HL-60 (cell line): ENCODE measurements around the gene PCGF6.

Source experiments
- DNase-seq, 2 experiments: peaks; one replicate each; pipeline ENCODE4 v3.0.0-alpha.2; 2010 to 2020; ENCODE audit warnings: low read depth in 1 of 2, low spot score in 1 of 2
- H3K27ac ChIP-seq: fragments of 250-450 bp; sonication (Bioruptor Pico); replicated peaks from 2 replicates; pipeline ENCODE4 v1.5.1; 2020; ENCODE audit warnings: mild to moderate bottlenecking, moderate library complexity
- H3K27me3 ChIP-seq: fragments of 250-450 bp; sonication (Bioruptor Pico); 2 replicates; pipeline ENCODE4 v1.5.1; 2021; ENCODE audit warnings: mild to moderate bottlenecking, moderate library complexity; ENCODE audit not compliant: insufficient read depth, poor library complexity, severe bottlenecking
- H3K4me3 ChIP-seq: replicated peaks from 2 replicates; pipeline ENCODE4 v1.5.1; 2011; ENCODE audit warnings: mild to moderate bottlenecking, control low read depth, low read length; ENCODE audit not compliant: insufficient read depth
- GABPA ChIP-seq: IDR thresholded peaks from 2 replicates; pipeline ENCODE4 v1.6.1; 2012; ENCODE audit warnings: low read depth
- POLR2AphosphoS5 ChIP-seq: IDR thresholded peaks from 2 replicates; pipeline ENCODE4 v1.6.1; 2012; ENCODE audit warnings: low read depth
- REST ChIP-seq: IDR thresholded peaks from 2 replicates; pipeline ENCODE4 v1.6.1; 2012; ENCODE audit warnings: low read depth; ENCODE audit not compliant: insufficient replicate concordance
- SPI1 ChIP-seq: IDR thresholded peaks from 2 replicates; pipeline ENCODE4 v1.6.1; 2012; ENCODE audit warnings: low read depth, mild to moderate bottlenecking, borderline replicate concordance
- TF ChIP-seq, protein P1 (sequence below): IDR thresholded peaks from one replicate; pipeline ENCODE4 v1.5.1; 2011; ENCODE audit warnings: low read length, control low read depth, inconsistent platforms; ENCODE audit not compliant: insufficient read depth

The PCGF6 gene

GRCh38 chr10:103278862-103279298, 72.1 kb downstream of the PCGF6 start:
- DNase-seq: peak in 1 of 2 experiments; percentile 18
- Histone ChIP-seq H3K4me3 (no peak overlapping the region), H3K27me3 (peaks cover 33% of the 10 kb centered on the region), H3K27ac (no peak overlapping the region)
- TF ChIP-seq REST: peak; percentile 99
- TF ChIP-seq, protein P1, sequence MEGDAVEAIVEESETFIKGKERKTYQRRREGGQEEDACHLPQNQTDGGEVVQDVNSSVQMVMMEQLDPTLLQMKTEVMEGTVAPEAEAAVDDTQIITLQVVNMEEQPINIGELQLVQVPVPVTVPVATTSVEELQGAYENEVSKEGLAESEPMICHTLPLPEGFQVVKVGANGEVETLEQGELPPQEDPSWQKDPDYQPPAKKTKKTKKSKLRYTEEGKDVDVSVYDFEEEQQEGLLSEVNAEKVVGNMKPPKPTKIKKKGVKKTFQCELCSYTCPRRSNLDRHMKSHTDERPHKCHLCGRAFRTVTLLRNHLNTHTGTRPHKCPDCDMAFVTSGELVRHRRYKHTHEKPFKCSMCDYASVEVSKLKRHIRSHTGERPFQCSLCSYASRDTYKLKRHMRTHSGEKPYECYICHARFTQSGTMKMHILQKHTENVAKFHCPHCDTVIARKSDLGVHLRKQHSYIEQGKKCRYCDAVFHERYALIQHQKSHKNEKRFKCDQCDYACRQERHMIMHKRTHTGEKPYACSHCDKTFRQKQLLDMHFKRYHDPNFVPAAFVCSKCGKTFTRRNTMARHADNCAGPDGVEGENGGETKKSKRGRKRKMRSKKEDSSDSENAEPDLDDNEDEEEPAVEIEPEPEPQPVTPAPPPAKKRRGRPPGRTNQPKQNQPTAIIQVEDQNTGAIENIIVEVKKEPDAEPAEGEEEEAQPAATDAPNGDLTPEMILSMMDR: no peak

DNA sequence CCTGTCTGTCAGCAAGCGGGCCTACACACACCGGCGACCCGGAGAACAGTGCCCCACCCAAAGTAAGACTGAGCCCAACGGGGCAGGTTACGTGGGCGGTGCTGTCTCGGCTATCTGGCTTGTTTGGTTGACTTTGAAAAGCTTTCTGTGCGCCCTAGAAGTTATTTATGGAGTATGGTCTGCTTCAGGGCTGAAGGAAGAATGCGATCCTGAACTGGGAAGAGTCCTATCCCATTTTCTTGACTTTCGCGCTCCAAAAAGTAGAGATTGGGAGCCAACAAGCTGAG, 72.5 kb downstream of the PCGF6 start:
- H3K27me3 ChIP-seq: peaks cover 33% of the 10 kb centered on the region
- H3K4me3 ChIP-seq: no peak overlapping the region

GRCh38 chr10:103277713-103278536, 73.0 kb downstream of the PCGF6 start:
- no peak overlapping the region for H3K27ac ChIP-seq
- H3K27me3 ChIP-seq: peaks cover 33% of the 10 kb centered on the region
- no peak overlapping the region for H3K4me3 ChIP-seq
- TF ChIP-seq SPI1 (no peak), POLR2AphosphoS5 (no peak), REST (no peak), GABPA (no peak)
- TF ChIP-seq, protein P1: no peak
- no peak for DNase-seq

More for the DNA sequence above, 72.5 kb downstream of the PCGF6 start:
- no peak overlapping the region for H3K27ac ChIP-seq
- DNase-seq: no peak
- no peak for TF ChIP-seq POLR2AphosphoS5
- TF ChIP-seq, protein P1: no peak
- no peak for TF ChIP-seq SPI1
